HepG2 (cell line): ENCODE results near the gene LILRB5. TPM values are rescaled to one million over a fixed set of nuclear protein-coding genes. Genes with fewer than 3 reads are reported as not detected.

ENCODE experiments used
- ELF4 ChIP-seq: sonication (generic); formaldehyde crosslinking; IDR thresholded peaks from 2 replicates; pipeline ENCODE4 v1.5.0; 2020; ENCODE audit warnings: missing genetic modification reagents, mild to moderate bottlenecking, moderate library complexity, borderline replicate concordance
- HHEX ChIP-seq: IDR thresholded peaks from 2 replicates; pipeline ENCODE4 v1.6.1; 2016; ENCODE audit warnings: control low read depth
- HMGA1 ChIP-seq: sonication (generic); formaldehyde crosslinking; conservative IDR thresholded peaks from 2 replicates; pipeline ENCODE4 v1.4.0; 2020; ENCODE audit warnings: missing genetic modification reagents
- HNRNPK ChIP-seq: fragments of 200-400 bp; formaldehyde crosslinking; IDR thresholded peaks from 2 replicates; pipeline ENCODE4 v1.6.1; 2018; ENCODE audit warnings: low read length, low read depth, moderate library complexity, mild to moderate bottlenecking; ENCODE audit not compliant: poor library complexity, severe bottlenecking
- HOXA5 ChIP-seq: sonication (generic); formaldehyde crosslinking; IDR thresholded peaks from 2 replicates; pipeline ENCODE4 v1.4.0; 2020; ENCODE audit warnings: missing genetic modification reagents
- JUND ChIP-seq: sonication (generic); formaldehyde crosslinking; IDR thresholded peaks from 2 replicates; pipeline ENCODE4 v1.8.0; 2022; ENCODE audit warnings: mild to moderate bottlenecking, missing genetic modification reagents
- MYNN ChIP-seq: sonication (generic); formaldehyde crosslinking; IDR thresholded peaks from 2 replicates; pipeline ENCODE4 v1.4.0; 2020; ENCODE audit warnings: mild to moderate bottlenecking, low read depth, missing genetic modification reagents
- NCOA2 ChIP-seq: sonication (generic); formaldehyde crosslinking; IDR thresholded peaks from 2 replicates; pipeline ENCODE4 v1.8.0; 2022; ENCODE audit warnings: inconsistent platforms
- NFKB2 ChIP-seq: sonication (generic); formaldehyde crosslinking; IDR thresholded peaks from 2 replicates; pipeline ENCODE4 v1.4.0; 2020; ENCODE audit warnings: missing genetic modification reagents, borderline replicate concordance
- NFYB ChIP-seq: sonication (generic); formaldehyde crosslinking; IDR thresholded peaks from 2 replicates; pipeline ENCODE4 v1.4.0; 2020; ENCODE audit warnings: missing genetic modification reagents
- NKX3-1 ChIP-seq: sonication (generic); formaldehyde crosslinking; IDR thresholded peaks from 2 replicates; pipeline ENCODE4 v1.5.0; 2020; ENCODE audit warnings: missing genetic modification reagents
- POLR2AphosphoS2 ChIP-seq: IDR thresholded peaks from 2 replicates; pipeline ENCODE4 v1.6.1; 2011; ENCODE audit warnings: low read depth, low read length, improper control_type of control experiment
- POLR2G ChIP-seq: fragments of 200-400 bp; formaldehyde crosslinking; IDR thresholded peaks from 2 replicates; pipeline ENCODE4 v1.6.1; 2018; ENCODE audit warnings: mild to moderate bottlenecking, low read depth, low read length, moderate library complexity
- SIN3A ChIP-seq: IDR thresholded peaks from 2 replicates; pipeline ENCODE4 v1.6.1; 2011; ENCODE audit warnings: low read depth, mild to moderate bottlenecking, control low read depth, low read length, borderline replicate concordance
- STAG1 ChIP-seq: sonication (generic); formaldehyde crosslinking; IDR thresholded peaks from 2 replicates; pipeline ENCODE4 v1.4.0; 2020; ENCODE audit warnings: missing genetic modification reagents
- SYNCRIP ChIP-seq: fragments of 200-400 bp; formaldehyde crosslinking; IDR thresholded peaks from 2 replicates; pipeline ENCODE4 v1.6.1; 2018; ENCODE audit warnings: mild to moderate bottlenecking, low read depth, low read length; ENCODE audit not compliant: insufficient read depth
- TBL1XR1 ChIP-seq: fragments of 150-350 bp; IDR thresholded peaks from 2 replicates; pipeline ENCODE4 v1.6.1; 2014; ENCODE audit warnings: borderline replicate concordance, low read length; ENCODE audit not compliant: partially characterized antibody
- TSC22D2 ChIP-seq: sonication (generic); formaldehyde crosslinking; IDR thresholded peaks from 2 replicates; pipeline ENCODE4 v1.5.1; 2020; ENCODE audit warnings: missing genetic modification reagents, mild to moderate bottlenecking, borderline replicate concordance
- ZNF121 ChIP-seq: sonication (generic); formaldehyde crosslinking; IDR thresholded peaks from 2 replicates; pipeline ENCODE4 v1.5.0; 2020; ENCODE audit warnings: mild to moderate bottlenecking, missing genetic modification reagents
- ZNF124 ChIP-seq: sonication (generic); formaldehyde crosslinking; IDR thresholded peaks from 2 replicates; pipeline ENCODE4 v1.4.0; 2020; ENCODE audit warnings: missing genetic modification reagents
- ZNF143 ChIP-seq: sonication (generic); formaldehyde crosslinking; IDR thresholded peaks from 2 replicates; pipeline ENCODE4 v1.4.0; 2020; ENCODE audit warnings: missing genetic modification reagents
- ZNF660 ChIP-seq: sonication (generic); formaldehyde crosslinking; IDR thresholded peaks from 2 replicates; pipeline ENCODE4 v1.5.1; 2020; ENCODE audit warnings: mild to moderate bottlenecking, low read depth, missing genetic modification reagents, borderline replicate concordance
- ZSCAN22 ChIP-seq: sonication (generic); formaldehyde crosslinking; IDR thresholded peaks from 2 replicates; pipeline ENCODE4 v1.4.0; 2020; ENCODE audit warnings: mild to moderate bottlenecking, missing genetic modification reagents
- polyA plus RNA-seq, 8 experiments: library from polyadenylated mRNA; depleted of rRNA in 3 of 8; stranded (reverse) in 7 of 8; unstranded in 1 of 8; fragments of >200 nt; fragmentation: Illumina TruSeq in 4 of 8; extraction: Trizol in 4 of 8; gene quantifications; 2 replicates each; pipeline versions ENCODE4 v1.2.1 to v1.2.3, GENCODE V29; 2011 to 2016; ENCODE audit warnings: low read depth in 4 of 8, missing spikeins in 1 of 8, mixed read lengths in 1 of 8; ENCODE audit not compliant: insufficient read depth in 1 of 8
- total RNA-seq, 5 experiments: library from RNA; depleted of rRNA; stranded (reverse); fragments of >200 nt; fragmentation: Illumina TruSeq; extraction: Trizol; gene quantifications; 2 replicates each; pipeline ENCODE4 v1.2.3, GENCODE V29; 2016; ENCODE audit warnings: low read depth in 1 of 5
- TF ChIP-seq, protein P1 (sequence below): sonication (generic); formaldehyde crosslinking; IDR thresholded peaks from 2 replicates; pipeline ENCODE4 v1.5.0; 2020; ENCODE audit warnings: mild to moderate bottlenecking, missing genetic modification reagents, moderate library complexity
- TF ChIP-seq, protein P2 (sequence below): sonication (generic); formaldehyde crosslinking; conservative IDR thresholded peaks from 2 replicates; pipeline ENCODE4 v1.4.0; 2020; ENCODE audit warnings: missing genetic modification reagents
- TF ChIP-seq, protein P3 (sequence below): sonication (generic); formaldehyde crosslinking; IDR thresholded peaks from 2 replicates; pipeline ENCODE4 v1.9.0; 2022; ENCODE audit warnings: missing genetic modification reagents, mild to moderate bottlenecking, borderline replicate concordance

The LILRB5 gene
- total and polyA plus RNA-seq, 2 of the 13 experiments (the other 11 are each of a cell fraction or from before 2014, with no cell fraction given) = not detected

DNA sequence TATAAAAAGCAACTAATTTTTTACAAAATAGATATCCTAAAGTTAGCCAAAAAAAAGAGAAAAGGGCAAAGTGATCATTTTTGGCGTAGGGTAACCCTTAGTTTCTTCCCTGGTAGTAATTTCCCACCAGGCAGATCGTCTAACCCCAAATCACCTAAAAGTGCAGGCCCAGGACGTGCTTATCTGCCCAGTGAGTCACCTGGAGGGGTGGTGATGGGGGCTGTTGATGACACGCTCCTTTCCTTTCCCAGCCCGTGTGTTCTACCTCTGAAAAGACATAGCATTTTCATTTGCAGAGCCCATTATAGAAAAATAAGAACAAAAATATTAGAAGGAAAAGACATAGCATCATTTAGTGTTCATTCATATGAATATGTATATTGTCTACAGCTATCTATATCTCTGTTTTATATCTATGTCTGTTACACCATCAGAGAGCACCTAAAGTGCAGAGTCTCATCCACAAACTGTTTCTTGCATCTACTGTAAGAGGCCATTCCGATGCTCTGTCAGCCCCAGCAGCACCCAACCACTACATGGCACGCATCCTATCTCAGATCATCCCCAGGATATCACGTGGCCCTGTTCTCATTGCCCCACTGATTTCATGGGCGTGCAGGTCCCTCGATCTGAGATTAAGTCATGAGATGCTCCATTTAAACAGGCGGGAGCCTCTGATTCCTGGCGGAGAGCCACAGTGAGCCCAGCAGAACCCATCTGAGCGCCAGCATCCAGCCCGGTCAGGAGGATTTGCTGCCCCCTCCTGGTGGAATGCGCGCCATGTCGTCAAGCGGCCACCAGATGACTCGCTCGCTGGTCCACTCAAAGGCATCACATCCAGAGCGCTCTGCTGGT is 25.8 kb downstream of the LILRB5 start (continued):
- TF ChIP-seq, protein P1, sequence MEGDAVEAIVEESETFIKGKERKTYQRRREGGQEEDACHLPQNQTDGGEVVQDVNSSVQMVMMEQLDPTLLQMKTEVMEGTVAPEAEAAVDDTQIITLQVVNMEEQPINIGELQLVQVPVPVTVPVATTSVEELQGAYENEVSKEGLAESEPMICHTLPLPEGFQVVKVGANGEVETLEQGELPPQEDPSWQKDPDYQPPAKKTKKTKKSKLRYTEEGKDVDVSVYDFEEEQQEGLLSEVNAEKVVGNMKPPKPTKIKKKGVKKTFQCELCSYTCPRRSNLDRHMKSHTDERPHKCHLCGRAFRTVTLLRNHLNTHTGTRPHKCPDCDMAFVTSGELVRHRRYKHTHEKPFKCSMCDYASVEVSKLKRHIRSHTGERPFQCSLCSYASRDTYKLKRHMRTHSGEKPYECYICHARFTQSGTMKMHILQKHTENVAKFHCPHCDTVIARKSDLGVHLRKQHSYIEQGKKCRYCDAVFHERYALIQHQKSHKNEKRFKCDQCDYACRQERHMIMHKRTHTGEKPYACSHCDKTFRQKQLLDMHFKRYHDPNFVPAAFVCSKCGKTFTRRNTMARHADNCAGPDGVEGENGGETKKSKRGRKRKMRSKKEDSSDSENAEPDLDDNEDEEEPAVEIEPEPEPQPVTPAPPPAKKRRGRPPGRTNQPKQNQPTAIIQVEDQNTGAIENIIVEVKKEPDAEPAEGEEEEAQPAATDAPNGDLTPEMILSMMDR (CRISPR knock-in tag) = peak; percentile 99
- TF ChIP-seq HHEX = no peak
- no peak for TF ChIP-seq HOXA5 (CRISPR knock-in tag)
- TF ChIP-seq ELF4 (CRISPR knock-in tag) = no peak
- TF ChIP-seq SYNCRIP = no peak
- TF ChIP-seq JUND = no peak
- TF ChIP-seq STAG1 (CRISPR knock-in tag) = peak; percentile 97
- TF ChIP-seq, protein P2, sequence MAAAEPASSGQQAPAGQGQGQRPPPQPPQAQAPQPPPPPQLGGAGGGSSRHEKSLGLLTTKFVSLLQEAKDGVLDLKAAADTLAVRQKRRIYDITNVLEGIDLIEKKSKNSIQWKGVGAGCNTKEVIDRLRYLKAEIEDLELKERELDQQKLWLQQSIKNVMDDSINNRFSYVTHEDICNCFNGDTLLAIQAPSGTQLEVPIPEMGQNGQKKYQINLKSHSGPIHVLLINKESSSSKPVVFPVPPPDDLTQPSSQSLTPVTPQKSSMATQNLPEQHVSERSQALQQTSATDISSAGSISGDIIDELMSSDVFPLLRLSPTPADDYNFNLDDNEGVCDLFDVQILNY (CRISPR knock-in tag) = no peak
- TF ChIP-seq MYNN (CRISPR knock-in tag) = no peak
- TF ChIP-seq NFKB2 (CRISPR knock-in tag) = no peak
- no peak for TF ChIP-seq TSC22D2
- TF ChIP-seq, protein P3, sequence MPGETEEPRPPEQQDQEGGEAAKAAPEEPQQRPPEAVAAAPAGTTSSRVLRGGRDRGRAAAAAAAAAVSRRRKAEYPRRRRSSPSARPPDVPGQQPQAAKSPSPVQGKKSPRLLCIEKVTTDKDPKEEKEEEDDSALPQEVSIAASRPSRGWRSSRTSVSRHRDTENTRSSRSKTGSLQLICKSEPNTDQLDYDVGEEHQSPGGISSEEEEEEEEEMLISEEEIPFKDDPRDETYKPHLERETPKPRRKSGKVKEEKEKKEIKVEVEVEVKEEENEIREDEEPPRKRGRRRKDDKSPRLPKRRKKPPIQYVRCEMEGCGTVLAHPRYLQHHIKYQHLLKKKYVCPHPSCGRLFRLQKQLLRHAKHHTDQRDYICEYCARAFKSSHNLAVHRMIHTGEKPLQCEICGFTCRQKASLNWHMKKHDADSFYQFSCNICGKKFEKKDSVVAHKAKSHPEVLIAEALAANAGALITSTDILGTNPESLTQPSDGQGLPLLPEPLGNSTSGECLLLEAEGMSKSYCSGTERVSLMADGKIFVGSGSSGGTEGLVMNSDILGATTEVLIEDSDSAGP = peak; percentile 74; the same call in 1 of the 2 replicates
- no peak for TF ChIP-seq NFYB (CRISPR knock-in tag)
- 0 out of 2 replicates have a peak, but pooled peaks have one; percentile 38 for TF ChIP-seq SIN3A
- TF ChIP-seq NCOA2 (CRISPR knock-in tag) = no peak
- no peak for TF ChIP-seq NKX3-1 (CRISPR knock-in tag)
- TF ChIP-seq HNRNPK = no peak
- no peak for TF ChIP-seq POLR2G
- TF ChIP-seq HMGA1 = no peak
- no peak; the same call in 1 of the 2 replicates for TF ChIP-seq ZNF121
- TF ChIP-seq ZSCAN22 = no peak
- no peak for TF ChIP-seq POLR2AphosphoS2
- no peak for TF ChIP-seq ZNF143 (CRISPR knock-in tag)
- TF ChIP-seq ZNF660 (CRISPR knock-in tag) = no peak
- no peak for TF ChIP-seq ZNF124 (CRISPR knock-in tag)
- no peak for TF ChIP-seq TBL1XR1
